Heart left ventricle (tissue), 13 donors: ENCODE results near the gene CFAP52.

Source experiments
- POLR2A ChIP-seq, 2 donors: fragments of 450-650 bp; IDR thresholded peaks; one replicate each; pipeline ENCODE4 v1.6.1; 2017; ENCODE audit warnings: antibody characterized with exemption in 2 of 2, mild to moderate bottlenecking in 2 of 2, moderate library complexity in 2 of 2
- TF ChIP-seq, protein P1 (sequence below), 12 donors: fragments of 200-600 bp; sonication (generic) in 4 of 12; IDR thresholded peaks; one replicate each; pipeline versions ENCODE4 v1.5.0 to v1.8.0; 2018 to 2022; ENCODE audit warnings: antibody characterized with exemption in 12 of 12, mild to moderate bottlenecking in 5 of 12
- donor health status: ischemic (EF 13 %, LVEDD 7.1; RV severe dilation, severe dysfunction).
- donor health status: DM: no; HTN: yes; CAD: no.
- donor health status: DM: no; HTN: no; CAD: no.
- donor health status: ischemic (EF 25% LVEDD 6.9; RV normal size, moderate dysfunction).
- donor health status: ischemic (EF 25% LVEDD 5.7; RV mildly dilated, moderate dysfunction).
- donor health status: ischemic (EF 35%, LVEDD 5.7; RV mildly dilated, moderate dysfunction).
- donor health status: nonischemic (EF 11% LVEDD 7.7; RV severe dilation, severe dysfunction).
- donor health status: DM: yes; HTN: yes; CAD: no.
- donor health status: PGD.
- donor health status: ischemic (EF 29% LVEDD 5.4; RV normal size, mild dysfunction).
- donor health status: nonischemic (EF 23%, LVEDD 6.1; RV moderate dilation, normal function).

GRCh38 chr17:9611557-9611956 lies 35.1 kb downstream of the CFAP52 start:
- TF ChIP-seq POLR2A (IDR thresholded peaks at IDR 0.05), result no peak
- TF ChIP-seq, protein P1, sequence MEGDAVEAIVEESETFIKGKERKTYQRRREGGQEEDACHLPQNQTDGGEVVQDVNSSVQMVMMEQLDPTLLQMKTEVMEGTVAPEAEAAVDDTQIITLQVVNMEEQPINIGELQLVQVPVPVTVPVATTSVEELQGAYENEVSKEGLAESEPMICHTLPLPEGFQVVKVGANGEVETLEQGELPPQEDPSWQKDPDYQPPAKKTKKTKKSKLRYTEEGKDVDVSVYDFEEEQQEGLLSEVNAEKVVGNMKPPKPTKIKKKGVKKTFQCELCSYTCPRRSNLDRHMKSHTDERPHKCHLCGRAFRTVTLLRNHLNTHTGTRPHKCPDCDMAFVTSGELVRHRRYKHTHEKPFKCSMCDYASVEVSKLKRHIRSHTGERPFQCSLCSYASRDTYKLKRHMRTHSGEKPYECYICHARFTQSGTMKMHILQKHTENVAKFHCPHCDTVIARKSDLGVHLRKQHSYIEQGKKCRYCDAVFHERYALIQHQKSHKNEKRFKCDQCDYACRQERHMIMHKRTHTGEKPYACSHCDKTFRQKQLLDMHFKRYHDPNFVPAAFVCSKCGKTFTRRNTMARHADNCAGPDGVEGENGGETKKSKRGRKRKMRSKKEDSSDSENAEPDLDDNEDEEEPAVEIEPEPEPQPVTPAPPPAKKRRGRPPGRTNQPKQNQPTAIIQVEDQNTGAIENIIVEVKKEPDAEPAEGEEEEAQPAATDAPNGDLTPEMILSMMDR (IDR thresholded peaks at IDR 0.05), result no peak
